Nephron progenitor cell (in vitro differentiated cells): ENCODE measurements around the gene VEZT.

Experiments used
- DNase-seq: peaks from one replicate; pipeline ENCODE4 v3.0.0; 2021
- H3K27ac Mint-ChIP-seq: 2 replicates; pipeline ENCODE4 v1.8.0; 2021; ENCODE audit warnings: mild to moderate bottlenecking, moderate library complexity, mixed read lengths
- H3K27me3 Mint-ChIP-seq: 2 replicates; pipeline ENCODE4 v1.8.0; 2021; ENCODE audit warnings: mild to moderate bottlenecking, low read depth, mixed read lengths; ENCODE audit not compliant: poor library complexity
- H3K36me3 Mint-ChIP-seq: 2 replicates; pipeline ENCODE4 v1.8.0; 2021; ENCODE audit warnings: low read depth, mixed read lengths
- H3K4me1 Mint-ChIP-seq: 2 replicates; pipeline ENCODE4 v1.8.0; 2021; ENCODE audit warnings: mixed read lengths
- H3K4me3 Mint-ChIP-seq: 2 replicates; pipeline ENCODE4 v1.8.0; 2021; ENCODE audit warnings: mild to moderate bottlenecking, moderate library complexity, mixed read lengths
- H3K9me3 Mint-ChIP-seq: 2 replicates; pipeline ENCODE4 v1.8.0; 2021; ENCODE audit warnings: mild to moderate bottlenecking, moderate library complexity, mixed read lengths
- TF ChIP-seq, protein P1 (sequence below): fragments of 200-600 bp; sonication (generic); IDR thresholded peaks from 2 replicates; pipeline ENCODE4 v1.5.0; 2021; ENCODE audit warnings: antibody characterized with exemption

Gene VEZT

DNA sequence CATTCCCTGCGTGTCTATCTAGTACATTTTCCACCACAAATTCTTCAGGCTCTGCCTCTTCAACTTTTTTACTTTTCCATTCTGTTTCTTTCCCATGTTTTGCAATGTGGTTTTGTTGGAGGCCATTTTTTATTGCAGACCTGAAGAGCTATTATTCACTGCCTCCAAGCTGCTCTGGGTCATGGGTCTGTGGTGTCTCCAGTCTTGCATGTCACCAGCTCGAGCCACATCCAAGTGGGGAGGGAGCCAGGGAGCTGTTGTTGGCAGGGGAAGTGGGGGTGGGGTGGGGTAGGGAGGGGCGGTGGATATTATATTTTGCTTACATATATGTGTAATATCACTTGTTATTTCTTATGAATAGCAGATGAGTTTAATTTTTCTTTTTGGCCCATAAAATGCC, 69.1 kb downstream of the VEZT start:
- peak overlapping the region; percentile 23 for H3K27ac Mint-ChIP-seq
- TF ChIP-seq, protein P1, sequence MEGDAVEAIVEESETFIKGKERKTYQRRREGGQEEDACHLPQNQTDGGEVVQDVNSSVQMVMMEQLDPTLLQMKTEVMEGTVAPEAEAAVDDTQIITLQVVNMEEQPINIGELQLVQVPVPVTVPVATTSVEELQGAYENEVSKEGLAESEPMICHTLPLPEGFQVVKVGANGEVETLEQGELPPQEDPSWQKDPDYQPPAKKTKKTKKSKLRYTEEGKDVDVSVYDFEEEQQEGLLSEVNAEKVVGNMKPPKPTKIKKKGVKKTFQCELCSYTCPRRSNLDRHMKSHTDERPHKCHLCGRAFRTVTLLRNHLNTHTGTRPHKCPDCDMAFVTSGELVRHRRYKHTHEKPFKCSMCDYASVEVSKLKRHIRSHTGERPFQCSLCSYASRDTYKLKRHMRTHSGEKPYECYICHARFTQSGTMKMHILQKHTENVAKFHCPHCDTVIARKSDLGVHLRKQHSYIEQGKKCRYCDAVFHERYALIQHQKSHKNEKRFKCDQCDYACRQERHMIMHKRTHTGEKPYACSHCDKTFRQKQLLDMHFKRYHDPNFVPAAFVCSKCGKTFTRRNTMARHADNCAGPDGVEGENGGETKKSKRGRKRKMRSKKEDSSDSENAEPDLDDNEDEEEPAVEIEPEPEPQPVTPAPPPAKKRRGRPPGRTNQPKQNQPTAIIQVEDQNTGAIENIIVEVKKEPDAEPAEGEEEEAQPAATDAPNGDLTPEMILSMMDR: no peak
- DNase-seq: peak; percentile 7
- peaks cover 78% of the 10 kb centered on the region for H3K36me3 Mint-ChIP-seq
- peaks cover 8% of the 10 kb centered on the region for H3K4me1 Mint-ChIP-seq
- H3K4me3 Mint-ChIP-seq: peak overlapping the region; percentile 8
- no peaks in the 10 kb centered on the region for H3K9me3 Mint-ChIP-seq
- H3K27me3 Mint-ChIP-seq: no peaks in the 10 kb centered on the region

DNA sequence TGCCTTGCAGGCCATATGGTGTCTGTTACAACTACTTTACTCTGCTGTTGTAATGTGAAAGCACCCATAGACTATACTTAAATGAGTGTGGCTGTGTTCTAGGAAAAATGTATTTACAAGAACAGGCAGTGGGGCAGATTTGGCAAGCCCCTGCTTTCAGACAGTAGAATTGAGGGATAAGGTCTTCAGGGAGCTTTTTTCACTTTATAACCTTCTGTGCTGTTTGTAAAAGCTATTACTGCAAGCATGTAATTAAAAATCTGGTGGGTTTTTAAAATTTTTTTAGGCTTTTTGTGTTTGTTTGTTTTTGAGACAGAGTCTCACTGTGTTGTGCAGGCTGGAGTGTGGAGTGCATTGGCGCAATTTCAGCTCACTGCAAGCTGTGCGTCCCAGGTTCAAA, 73.9 kb downstream of the VEZT start:
- peak overlapping the region; percentile 36 for H3K27ac Mint-ChIP-seq
- H3K27me3 Mint-ChIP-seq: no peaks in the 10 kb centered on the region
- H3K4me1 Mint-ChIP-seq: peaks cover 4% of the 10 kb centered on the region
- no peaks in the 10 kb centered on the region for H3K9me3 Mint-ChIP-seq
- no peak overlapping the region for H3K4me3 Mint-ChIP-seq
- peaks cover 71% of the 10 kb centered on the region for H3K36me3 Mint-ChIP-seq
- TF ChIP-seq, protein P1: no peak
- DNase-seq: no peak

DNA sequence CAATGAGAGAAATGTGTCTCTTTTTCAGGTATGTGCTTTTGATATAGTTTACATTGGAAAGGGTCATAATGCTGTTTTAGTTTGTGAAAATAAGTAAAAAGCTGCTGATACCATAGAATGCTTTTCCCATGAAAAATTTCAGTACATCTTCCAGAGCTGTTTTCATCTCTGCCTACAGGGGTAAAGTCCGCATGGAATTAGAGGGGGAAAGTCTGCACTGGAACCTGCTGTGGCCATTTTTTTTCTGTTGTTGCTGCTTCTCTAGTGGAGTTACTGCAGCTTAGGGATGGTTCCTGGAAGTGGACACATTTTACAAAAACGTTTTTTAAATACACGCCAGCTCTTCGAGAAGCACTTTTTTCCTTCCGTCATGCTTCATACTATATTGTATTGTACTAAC, 81.3 kb downstream of the VEZT start:
- DNase-seq: no peak
- peaks cover 50% of the 10 kb centered on the region for H3K36me3 Mint-ChIP-seq
- H3K27me3 Mint-ChIP-seq: no peaks in the 10 kb centered on the region
- H3K4me1 Mint-ChIP-seq: no peaks in the 10 kb centered on the region
- peak overlapping the region; percentile 30 for H3K27ac Mint-ChIP-seq
- no peak overlapping the region for H3K4me3 Mint-ChIP-seq
- TF ChIP-seq, protein P1: no peak
- no peaks in the 10 kb centered on the region for H3K9me3 Mint-ChIP-seq

DNA sequence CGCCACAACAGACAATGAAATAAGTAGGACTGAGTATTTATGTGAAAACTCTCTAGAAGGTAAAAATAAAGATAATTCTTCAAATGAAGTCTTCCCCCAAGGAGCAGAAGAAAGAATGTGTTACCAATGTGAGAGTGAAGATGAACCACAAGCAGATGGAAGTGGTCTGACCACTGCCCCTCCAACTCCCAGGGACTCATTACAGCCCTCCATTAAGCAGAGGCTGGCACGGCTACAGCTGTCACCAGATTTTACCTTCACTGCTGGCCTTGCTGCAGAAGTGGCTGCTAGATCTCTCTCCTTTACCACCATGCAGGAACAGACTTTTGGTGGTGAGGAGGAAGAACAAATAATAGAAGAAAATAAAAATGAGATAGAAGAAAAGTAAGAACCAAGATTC, 82.7 kb downstream of the VEZT start:
- DNase-seq: no peak
- peak overlapping the region; percentile 8 for H3K27ac Mint-ChIP-seq
- no peaks in the 10 kb centered on the region for H3K9me3 Mint-ChIP-seq
- H3K36me3 Mint-ChIP-seq: peaks cover 48% of the 10 kb centered on the region
- H3K27me3 Mint-ChIP-seq: no peaks in the 10 kb centered on the region
- H3K4me3 Mint-ChIP-seq: no peak overlapping the region
- H3K4me1 Mint-ChIP-seq: no peaks in the 10 kb centered on the region
- TF ChIP-seq, protein P1: no peak

DNA sequence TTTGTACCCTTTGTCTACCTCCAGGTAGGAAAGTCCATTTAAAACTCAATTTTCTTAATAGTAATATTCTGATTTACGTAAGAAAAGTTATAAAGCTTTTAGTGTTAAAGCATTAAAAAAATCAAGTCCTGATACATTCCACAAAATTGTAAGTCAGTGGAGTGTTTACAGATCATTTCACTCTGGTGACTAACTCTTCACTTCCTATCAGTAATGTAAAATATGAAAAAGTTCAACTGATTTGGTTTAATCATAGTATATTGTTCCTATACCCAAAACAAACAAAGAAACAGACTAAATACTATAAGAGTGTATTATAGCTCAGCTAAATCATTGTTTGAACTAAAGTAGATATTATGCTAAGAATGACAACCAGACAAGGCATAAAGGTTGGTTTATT, 85.9 kb downstream of the VEZT start:
- no peaks in the 10 kb centered on the region for H3K4me1 Mint-ChIP-seq
- no peak overlapping the region for H3K4me3 Mint-ChIP-seq
- DNase-seq: no peak
- H3K27ac Mint-ChIP-seq: no peak overlapping the region
- H3K9me3 Mint-ChIP-seq: no peaks in the 10 kb centered on the region
- no peaks in the 10 kb centered on the region for H3K27me3 Mint-ChIP-seq
- TF ChIP-seq, protein P1: no peak
- peaks cover 44% of the 10 kb centered on the region for H3K36me3 Mint-ChIP-seq

DNA sequence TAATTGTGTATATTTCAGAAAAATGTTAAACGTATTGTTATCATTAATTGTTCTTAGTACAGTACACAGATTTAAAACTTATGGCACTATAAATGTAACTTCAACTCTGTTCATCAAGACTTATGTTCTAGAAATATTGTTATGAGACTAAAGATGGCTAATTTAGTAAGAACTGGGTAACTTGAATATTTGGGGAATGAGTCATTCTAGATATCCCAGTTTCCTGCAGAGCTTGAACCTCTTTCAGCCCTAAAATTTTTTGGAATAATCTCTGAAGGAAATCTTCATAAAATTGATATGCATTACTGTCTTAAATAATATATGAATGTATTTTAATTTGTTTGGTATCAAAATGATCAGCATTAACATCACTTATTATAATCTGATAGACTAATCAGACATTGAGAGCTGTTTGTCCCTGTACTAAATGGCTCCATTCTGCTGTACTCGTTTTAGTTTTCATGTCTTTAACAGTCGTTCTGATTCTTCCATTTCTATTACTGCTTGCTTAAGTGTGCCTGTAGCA, 87.1 kb downstream of the VEZT start:
- DNase-seq: no peak
- Mint-ChIP-seq H3K27me3 (no peaks in the 10 kb centered on the region), H3K4me1 (no peaks in the 10 kb centered on the region), H3K4me3 (no peak overlapping the region), H3K9me3 (no peaks in the 10 kb centered on the region), H3K36me3 (peaks cover 42% of the 10 kb centered on the region), H3K27ac (peak overlapping the region; percentile 83)
- TF ChIP-seq, protein P1: no peak
